Upper lobe of left lung (tissue), 4 donors: ENCODE results near the gene DEPDC5.

Experiments
- CTCF ChIP-seq, 6 experiments: fragments of 450-650 bp in 4 of 6; fragments of 200-600 bp in 2 of 6; sonication (generic) in 2 of 6; IDR thresholded peaks; one replicate each; pipeline ENCODE4 v1.5.1; 2016 to 2019; ENCODE audit warnings: antibody characterized with exemption in 6 of 6
- EP300 ChIP-seq, 4 donors: sonication (generic); formaldehyde crosslinking; IDR thresholded peaks; one replicate each; pipeline ENCODE4 v1.5.1; 2017; ENCODE audit warnings: antibody characterized with exemption in 4 of 4, control low read depth in 2 of 4
- POLR2A ChIP-seq, 4 donors: fragments of 450-650 bp; IDR thresholded peaks; one replicate each; pipeline ENCODE4 v1.5.1; 2016 to 2017; ENCODE audit warnings: antibody characterized with exemption in 4 of 4, mild to moderate bottlenecking in 2 of 4

GRCh38 chr22:31874821-31875220 lies 121.0 kb downstream of the DEPDC5 start:
- no peak for TF ChIP-seq POLR2A (IDR thresholded peaks at IDR 0.05)
- TF ChIP-seq CTCF (IDR thresholded peaks at IDR 0.05), result no peak
- TF ChIP-seq EP300 (IDR thresholded peaks at IDR 0.05), result no peak
